DMS114 treated with DMSO at 0.1 percent for 48 hours (cell line): ENCODE measurements around the gene ADTRP.

ENCODE experiments used
- DNase-seq: peaks from one replicate; lab custom pipeline; 2025; ENCODE audit not compliant: unreplicated experiment; lab: John Stamatoyannopoulos, UW

Gene ADTRP

GRCh38 chr6:11756726-11757125 lies 21.9 kb downstream of the ADTRP start:
- DNase-seq, result no peak

- DNase-seq, result no peak
These were observed 22.3 kb downstream of the ADTRP start for GRCh38 chr6:11756292-11756691.

GRCh38 chr6:11755725-11756124 lies 22.9 kb downstream of the ADTRP start:
- DNase-seq, result no peak

- DNase-seq, result no peak
These were observed 23.9 kb downstream of the ADTRP start for GRCh38 chr6:11754625-11755271.

- DNase-seq, result no peak
These were observed 24.8 kb downstream of the ADTRP start for GRCh38 chr6:11753798-11754197.

- DNase-seq, result no peak
These were observed 26.2 kb downstream of the ADTRP start for GRCh38 chr6:11752360-11752759.

- no peak for DNase-seq
These were observed 27.9 kb downstream of the ADTRP start for GRCh38 chr6:11750682-11751081.

- DNase-seq, result no peak
These were observed 29.9 kb downstream of the ADTRP start for GRCh38 chr6:11748591-11749210.

GRCh38 chr6:11747021-11747420 lies 31.6 kb downstream of the ADTRP start:
- no peak for DNase-seq

GRCh38 chr6:11744753-11745152 lies 33.9 kb downstream of the ADTRP start:
- DNase-seq, result no peak

- DNase-seq, result no peak
These were observed 34.5 kb downstream of the ADTRP start for GRCh38 chr6:11744101-11744500.

- DNase-seq, result no peak
These were observed 37.7 kb downstream of the ADTRP start for GRCh38 chr6:11740875-11741274.

GRCh38 chr6:11738661-11739375 lies 39.8 kb downstream of the ADTRP start:
- DNase-seq, result no peak

- DNase-seq, result no peak
These were observed 40.4 kb downstream of the ADTRP start for GRCh38 chr6:11738234-11738633.

GRCh38 chr6:11736601-11737000 lies 42.0 kb downstream of the ADTRP start:
- no peak for DNase-seq

- no peak for DNase-seq
These were observed 43.6 kb downstream of the ADTRP start for GRCh38 chr6:11734861-11735613.

- DNase-seq, result no peak
These were observed 46.5 kb downstream of the ADTRP start for GRCh38 chr6:11732036-11732631.

- no peak for DNase-seq
These were observed 47.2 kb downstream of the ADTRP start for GRCh38 chr6:11731423-11731822.

GRCh38 chr6:11730641-11731040 lies 48.0 kb downstream of the ADTRP start:
- no peak for DNase-seq

GRCh38 chr6:11729076-11729475 lies 49.5 kb downstream of the ADTRP start:
- no peak for DNase-seq
